H1 (cell line): ENCODE measurements around the gene TEX48. TPM values are rescaled to one million over a fixed set of nuclear protein-coding genes. Genes with fewer than 3 reads are reported as not detected.

Experiments
- HDAC2 ChIP-seq, 2 experiments: fragments of 300-600 bp in 1 of 2; sonication (generic) in 1 of 2; IDR thresholded peaks; 2 replicates each; pipeline ENCODE4 v1.6.1; 2011 to 2012; ENCODE audit warnings: low read depth in 2 of 2, low read length in 2 of 2, mild to moderate bottlenecking in 2 of 2, moderate library complexity in 2 of 2, borderline replicate concordance in 1 of 2, inconsistent platforms in 1 of 2
- POU5F1 ChIP-seq: IDR thresholded peaks from 2 replicates; pipeline ENCODE4 v1.6.1; 2011; ENCODE audit warnings: low read depth, mild to moderate bottlenecking, low read length, moderate library complexity
- RBBP5 ChIP-seq: IDR thresholded peaks from 2 replicates; pipeline ENCODE4 v1.7.1; 2012; ENCODE audit warnings: low read depth, mild to moderate bottlenecking, inconsistent platforms, low read length, moderate library complexity, borderline replicate concordance
- SAP30 ChIP-seq: fragments of 300-600 bp; sonication (generic); IDR thresholded peaks from 2 replicates; pipeline ENCODE4 v1.7.1; 2012; ENCODE audit warnings: low read length, moderate library complexity, mild to moderate bottlenecking, inconsistent platforms; ENCODE audit not compliant: insufficient read depth, insufficient replicate concordance
- polyA plus RNA-seq, 7 experiments: library from polyadenylated mRNA; depleted of rRNA in 3 of 7; stranded (reverse) in 5 of 7; unstranded in 2 of 7; fragments of >200 nt in 5 of 7; fragments of 200-250 nt in 2 of 7; gene quantifications; 1 replicate in 5 of 7; 2 replicates in 1 of 7; 4 replicates in 1 of 7; pipeline versions ENCODE4 v1.2.1 to v1.2.3, GENCODE V29; 2011 to 2013; ENCODE audit warnings: missing spikeins in 2 of 7, mixed read lengths in 2 of 7
- total RNA-seq: library from RNA; stranded (reverse); fragmentation: NEBNext Ultra II Directional; extraction: Animal tissue kit (Norgen Biotek cat#: 25700); gene quantifications from 2 replicates; pipeline ENCODE4 v1.2.1, GENCODE V29; 2021
- TF ChIP-seq, protein P1 (sequence below): fragments of 300-600 bp; sonication (generic); IDR thresholded peaks from 2 replicates; pipeline ENCODE4 v1.7.1; 2012; ENCODE audit warnings: low read length, moderate library complexity, mild to moderate bottlenecking, inconsistent platforms; ENCODE audit not compliant: insufficient replicate concordance

Gene TEX48
- total and polyA plus RNA-seq, 2 of the 8 experiments (the other 6 are each of a cell fraction or from before 2014, with no cell fraction given): not detected

DNA sequence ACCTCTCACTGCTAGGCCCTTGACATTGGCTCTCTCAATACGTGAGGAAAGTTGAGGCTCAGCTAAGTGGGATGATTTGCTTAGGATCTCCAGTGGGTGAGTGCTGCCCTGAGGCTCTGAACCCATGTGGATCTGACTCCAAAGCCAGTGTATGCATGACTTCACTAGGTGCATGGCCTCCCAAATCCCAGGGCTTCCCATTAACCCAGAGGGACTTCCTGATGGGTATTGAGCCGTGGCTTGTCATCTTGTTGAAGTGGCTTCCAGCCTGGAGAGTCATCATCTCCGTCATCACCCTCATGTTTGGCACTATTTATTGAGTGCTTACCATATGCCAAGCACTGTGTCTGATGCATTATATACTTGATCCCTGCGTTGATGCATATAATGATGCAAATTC is 37.3 kb upstream of the TEX48 start (continued):
- TF ChIP-seq, protein P1, sequence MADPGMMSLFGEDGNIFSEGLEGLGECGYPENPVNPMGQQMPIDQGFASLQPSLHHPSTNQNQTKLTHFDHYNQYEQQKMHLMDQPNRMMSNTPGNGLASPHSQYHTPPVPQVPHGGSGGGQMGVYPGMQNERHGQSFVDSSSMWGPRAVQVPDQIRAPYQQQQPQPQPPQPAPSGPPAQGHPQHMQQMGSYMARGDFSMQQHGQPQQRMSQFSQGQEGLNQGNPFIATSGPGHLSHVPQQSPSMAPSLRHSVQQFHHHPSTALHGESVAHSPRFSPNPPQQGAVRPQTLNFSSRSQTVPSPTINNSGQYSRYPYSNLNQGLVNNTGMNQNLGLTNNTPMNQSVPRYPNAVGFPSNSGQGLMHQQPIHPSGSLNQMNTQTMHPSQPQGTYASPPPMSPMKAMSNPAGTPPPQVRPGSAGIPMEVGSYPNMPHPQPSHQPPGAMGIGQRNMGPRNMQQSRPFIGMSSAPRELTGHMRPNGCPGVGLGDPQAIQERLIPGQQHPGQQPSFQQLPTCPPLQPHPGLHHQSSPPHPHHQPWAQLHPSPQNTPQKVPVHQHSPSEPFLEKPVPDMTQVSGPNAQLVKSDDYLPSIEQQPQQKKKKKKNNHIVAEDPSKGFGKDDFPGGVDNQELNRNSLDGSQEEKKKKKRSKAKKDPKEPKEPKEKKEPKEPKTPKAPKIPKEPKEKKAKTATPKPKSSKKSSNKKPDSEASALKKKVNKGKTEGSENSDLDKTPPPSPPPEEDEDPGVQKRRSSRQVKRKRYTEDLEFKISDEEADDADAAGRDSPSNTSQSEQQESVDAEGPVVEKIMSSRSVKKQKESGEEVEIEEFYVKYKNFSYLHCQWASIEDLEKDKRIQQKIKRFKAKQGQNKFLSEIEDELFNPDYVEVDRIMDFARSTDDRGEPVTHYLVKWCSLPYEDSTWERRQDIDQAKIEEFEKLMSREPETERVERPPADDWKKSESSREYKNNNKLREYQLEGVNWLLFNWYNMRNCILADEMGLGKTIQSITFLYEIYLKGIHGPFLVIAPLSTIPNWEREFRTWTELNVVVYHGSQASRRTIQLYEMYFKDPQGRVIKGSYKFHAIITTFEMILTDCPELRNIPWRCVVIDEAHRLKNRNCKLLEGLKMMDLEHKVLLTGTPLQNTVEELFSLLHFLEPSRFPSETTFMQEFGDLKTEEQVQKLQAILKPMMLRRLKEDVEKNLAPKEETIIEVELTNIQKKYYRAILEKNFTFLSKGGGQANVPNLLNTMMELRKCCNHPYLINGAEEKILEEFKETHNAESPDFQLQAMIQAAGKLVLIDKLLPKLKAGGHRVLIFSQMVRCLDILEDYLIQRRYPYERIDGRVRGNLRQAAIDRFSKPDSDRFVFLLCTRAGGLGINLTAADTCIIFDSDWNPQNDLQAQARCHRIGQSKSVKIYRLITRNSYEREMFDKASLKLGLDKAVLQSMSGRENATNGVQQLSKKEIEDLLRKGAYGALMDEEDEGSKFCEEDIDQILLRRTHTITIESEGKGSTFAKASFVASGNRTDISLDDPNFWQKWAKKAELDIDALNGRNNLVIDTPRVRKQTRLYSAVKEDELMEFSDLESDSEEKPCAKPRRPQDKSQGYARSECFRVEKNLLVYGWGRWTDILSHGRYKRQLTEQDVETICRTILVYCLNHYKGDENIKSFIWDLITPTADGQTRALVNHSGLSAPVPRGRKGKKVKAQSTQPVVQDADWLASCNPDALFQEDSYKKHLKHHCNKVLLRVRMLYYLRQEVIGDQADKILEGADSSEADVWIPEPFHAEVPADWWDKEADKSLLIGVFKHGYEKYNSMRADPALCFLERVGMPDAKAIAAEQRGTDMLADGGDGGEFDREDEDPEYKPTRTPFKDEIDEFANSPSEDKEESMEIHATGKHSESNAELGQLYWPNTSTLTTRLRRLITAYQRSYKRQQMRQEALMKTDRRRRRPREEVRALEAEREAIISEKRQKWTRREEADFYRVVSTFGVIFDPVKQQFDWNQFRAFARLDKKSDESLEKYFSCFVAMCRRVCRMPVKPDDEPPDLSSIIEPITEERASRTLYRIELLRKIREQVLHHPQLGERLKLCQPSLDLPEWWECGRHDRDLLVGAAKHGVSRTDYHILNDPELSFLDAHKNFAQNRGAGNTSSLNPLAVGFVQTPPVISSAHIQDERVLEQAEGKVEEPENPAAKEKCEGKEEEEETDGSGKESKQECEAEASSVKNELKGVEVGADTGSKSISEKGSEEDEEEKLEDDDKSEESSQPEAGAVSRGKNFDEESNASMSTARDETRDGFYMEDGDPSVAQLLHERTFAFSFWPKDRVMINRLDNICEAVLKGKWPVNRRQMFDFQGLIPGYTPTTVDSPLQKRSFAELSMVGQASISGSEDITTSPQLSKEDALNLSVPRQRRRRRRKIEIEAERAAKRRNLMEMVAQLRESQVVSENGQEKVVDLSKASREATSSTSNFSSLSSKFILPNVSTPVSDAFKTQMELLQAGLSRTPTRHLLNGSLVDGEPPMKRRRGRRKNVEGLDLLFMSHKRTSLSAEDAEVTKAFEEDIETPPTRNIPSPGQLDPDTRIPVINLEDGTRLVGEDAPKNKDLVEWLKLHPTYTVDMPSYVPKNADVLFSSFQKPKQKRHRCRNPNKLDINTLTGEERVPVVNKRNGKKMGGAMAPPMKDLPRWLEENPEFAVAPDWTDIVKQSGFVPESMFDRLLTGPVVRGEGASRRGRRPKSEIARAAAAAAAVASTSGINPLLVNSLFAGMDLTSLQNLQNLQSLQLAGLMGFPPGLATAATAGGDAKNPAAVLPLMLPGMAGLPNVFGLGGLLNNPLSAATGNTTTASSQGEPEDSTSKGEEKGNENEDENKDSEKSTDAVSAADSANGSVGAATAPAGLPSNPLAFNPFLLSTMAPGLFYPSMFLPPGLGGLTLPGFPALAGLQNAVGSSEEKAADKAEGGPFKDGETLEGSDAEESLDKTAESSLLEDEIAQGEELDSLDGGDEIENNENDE: no peak
- TF ChIP-seq HDAC2 (IDR thresholded peaks at IDR 0.05; ENCODE audit: borderline replicate concordance in 1 of 2, low read depth in 2 of 2, low read length in 2 of 2) (no peak), RBBP5 (no peak), POU5F1 (no peak), SAP30 (no peak)
